ENCODE data around the gene CACTIN.

The CACTIN gene

DNA sequence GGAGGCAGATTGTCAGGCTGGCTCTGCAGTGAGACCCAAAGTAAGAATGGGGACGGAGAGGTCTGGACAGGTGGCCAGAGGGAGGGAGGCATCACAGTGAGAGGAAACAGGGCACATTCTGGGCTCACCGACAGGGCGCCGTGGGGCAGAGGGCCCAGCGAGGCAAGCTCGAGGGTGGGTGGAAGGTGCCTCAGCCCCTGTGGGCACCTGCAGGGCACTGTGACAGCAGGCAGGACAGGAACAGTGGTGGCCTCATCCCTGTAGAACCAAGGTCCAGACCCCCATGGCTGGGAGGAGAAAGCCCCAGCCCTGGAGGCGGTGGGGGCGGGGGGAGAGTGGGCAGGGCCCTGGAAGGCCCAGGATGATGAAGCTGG is 46.0 kb upstream of the CACTIN start:
- Histone ChIP-seq H2AFZ (no peak overlapping the region), H3K27ac (no peak overlapping the region), H3K36me3 (ENCODE audit: control insufficient read depth, insufficient read depth, low read length) (no peaks in the 10 kb centered on the region), H3K9me3 (ENCODE audit: control insufficient read depth, low read length) (no peaks in the 10 kb centered on the region), H3K27me3 (ENCODE audit: control insufficient read depth, insufficient read depth, low read length) (no peaks in the 10 kb centered on the region), H3K4me3 (ENCODE audit: low read depth, low read length) (no peak overlapping the region), H3K79me2 (peaks cover 25% of the 10 kb centered on the region), H3K4me2 (ENCODE audit: low read length) (no peak overlapping the region), H3K4me1 (no peaks in the 10 kb centered on the region), H3K9ac (no peak overlapping the region)
- TF ChIP-seq, protein P1, sequence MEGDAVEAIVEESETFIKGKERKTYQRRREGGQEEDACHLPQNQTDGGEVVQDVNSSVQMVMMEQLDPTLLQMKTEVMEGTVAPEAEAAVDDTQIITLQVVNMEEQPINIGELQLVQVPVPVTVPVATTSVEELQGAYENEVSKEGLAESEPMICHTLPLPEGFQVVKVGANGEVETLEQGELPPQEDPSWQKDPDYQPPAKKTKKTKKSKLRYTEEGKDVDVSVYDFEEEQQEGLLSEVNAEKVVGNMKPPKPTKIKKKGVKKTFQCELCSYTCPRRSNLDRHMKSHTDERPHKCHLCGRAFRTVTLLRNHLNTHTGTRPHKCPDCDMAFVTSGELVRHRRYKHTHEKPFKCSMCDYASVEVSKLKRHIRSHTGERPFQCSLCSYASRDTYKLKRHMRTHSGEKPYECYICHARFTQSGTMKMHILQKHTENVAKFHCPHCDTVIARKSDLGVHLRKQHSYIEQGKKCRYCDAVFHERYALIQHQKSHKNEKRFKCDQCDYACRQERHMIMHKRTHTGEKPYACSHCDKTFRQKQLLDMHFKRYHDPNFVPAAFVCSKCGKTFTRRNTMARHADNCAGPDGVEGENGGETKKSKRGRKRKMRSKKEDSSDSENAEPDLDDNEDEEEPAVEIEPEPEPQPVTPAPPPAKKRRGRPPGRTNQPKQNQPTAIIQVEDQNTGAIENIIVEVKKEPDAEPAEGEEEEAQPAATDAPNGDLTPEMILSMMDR (IDR thresholded peaks at IDR 0.05): no peak

DNA sequence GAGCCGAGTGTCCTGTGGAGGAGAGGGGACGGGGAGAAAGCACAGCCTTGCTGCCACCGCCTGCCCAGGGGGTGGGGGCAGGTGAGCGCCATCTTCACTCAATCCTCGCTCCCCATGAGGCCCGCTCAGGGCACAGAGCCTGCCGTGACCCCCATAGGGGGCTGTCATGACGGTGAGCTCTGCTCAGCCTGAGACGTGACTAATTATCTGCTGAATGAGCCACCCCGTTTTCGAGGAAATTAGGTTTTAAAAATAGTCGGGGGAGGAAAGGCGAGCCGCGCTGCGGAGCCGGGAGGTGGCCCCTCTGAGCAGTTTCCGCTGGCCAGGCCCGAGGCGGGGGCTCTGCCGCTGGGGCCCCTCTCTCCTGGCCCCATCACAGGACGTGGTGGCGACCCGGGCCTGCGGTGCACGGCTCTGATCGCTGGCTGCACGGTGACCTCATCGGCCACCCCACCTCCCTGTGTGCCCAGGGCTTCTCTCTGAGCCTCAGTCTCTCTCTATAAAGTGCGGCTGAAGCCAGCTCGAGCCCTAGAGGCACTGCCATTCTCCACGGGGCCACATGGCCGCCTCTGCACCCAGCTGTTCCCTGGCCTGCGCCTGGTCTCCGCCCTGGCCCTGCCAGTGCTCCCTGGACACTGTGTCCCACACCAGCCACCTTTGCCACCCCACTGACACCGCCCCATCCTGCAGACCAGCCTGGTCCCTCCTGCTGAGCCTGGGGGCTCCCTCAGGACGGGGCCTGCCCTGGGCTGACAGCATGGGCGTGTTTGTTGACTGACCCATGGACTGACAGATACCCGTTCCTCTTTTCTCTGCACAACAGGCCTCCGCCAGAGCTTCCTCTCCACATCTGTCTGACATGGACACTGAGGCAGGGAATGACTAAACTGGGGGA is 45.3 kb upstream of the CACTIN start:
- Histone ChIP-seq H3K36me3 (ENCODE audit: control insufficient read depth, insufficient read depth, low read length) (no peaks in the 10 kb centered on the region), H3K79me2 (peaks cover 23% of the 10 kb centered on the region), H3K9ac (no peak overlapping the region), H2AFZ (no peak overlapping the region), H3K4me2 (ENCODE audit: low read length) (no peak overlapping the region), H3K9me3 (ENCODE audit: control insufficient read depth, low read length) (no peaks in the 10 kb centered on the region), H3K27ac (peak overlapping the region; percentile 58), H3K4me1 (no peaks in the 10 kb centered on the region), H3K4me3 (ENCODE audit: low read depth, low read length) (no peak overlapping the region), H3K27me3 (ENCODE audit: control insufficient read depth, insufficient read depth, low read length) (no peaks in the 10 kb centered on the region)
- TF ChIP-seq, protein P1 (IDR thresholded peaks at IDR 0.05): no peak

DNA sequence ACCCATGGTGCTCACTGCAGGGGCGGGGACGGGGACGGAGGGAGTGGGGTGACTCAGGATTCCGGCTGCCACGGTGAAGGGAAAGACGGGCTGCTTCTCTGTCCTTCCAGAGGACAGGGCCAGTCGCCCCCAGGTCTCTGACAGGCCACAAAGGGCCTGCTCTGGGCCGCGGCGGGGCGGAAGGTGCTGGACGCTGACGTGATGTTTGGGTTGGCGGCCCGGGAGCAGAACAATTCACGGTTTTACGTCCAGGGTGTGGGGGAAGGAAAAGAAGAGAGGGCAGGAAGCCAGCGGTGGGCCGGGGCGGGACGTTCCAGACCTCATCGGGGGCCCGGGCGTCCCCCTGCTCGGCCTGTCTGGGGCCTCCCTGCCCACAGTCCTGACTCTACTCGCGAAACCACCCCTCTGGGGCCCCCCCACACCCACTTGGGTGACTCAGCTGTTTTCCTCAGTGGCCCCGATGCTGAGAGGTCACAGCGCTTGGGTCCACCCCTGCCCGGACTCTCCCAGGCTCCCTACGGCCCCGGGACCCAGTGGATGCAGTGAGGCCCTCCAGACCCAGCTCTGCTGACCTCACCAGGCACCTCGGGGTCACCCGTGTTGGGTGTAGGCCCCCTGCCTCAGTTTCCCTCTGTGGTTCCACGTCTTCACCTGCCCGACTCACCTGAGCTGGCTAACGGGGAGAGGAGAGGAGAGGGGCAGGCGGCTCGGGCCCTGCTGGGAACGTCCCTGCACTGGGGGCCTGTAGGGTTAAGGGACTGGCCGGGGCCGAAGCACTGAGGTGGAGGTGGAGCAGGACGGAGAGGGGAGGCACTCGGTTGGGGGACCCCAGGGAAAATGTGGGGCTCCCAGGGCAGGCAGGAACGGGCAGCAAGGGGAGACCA is 44.4 kb upstream of the CACTIN start:
- Histone ChIP-seq H3K4me2 (ENCODE audit: low read length) (no peak overlapping the region), H3K27me3 (ENCODE audit: control insufficient read depth, insufficient read depth, low read length) (no peaks in the 10 kb centered on the region), H3K36me3 (ENCODE audit: control insufficient read depth, insufficient read depth, low read length) (no peaks in the 10 kb centered on the region), H2AFZ (no peak overlapping the region), H3K4me1 (peaks cover 1% of the 10 kb centered on the region), H3K27ac (peak overlapping the region; percentile 79), H3K9ac (no peak overlapping the region), H3K79me2 (peaks cover 15% of the 10 kb centered on the region), H3K9me3 (ENCODE audit: control insufficient read depth, low read length) (no peaks in the 10 kb centered on the region), H3K4me3 (ENCODE audit: low read depth, low read length) (no peak overlapping the region)
- TF ChIP-seq, protein P1 (IDR thresholded peaks at IDR 0.05): no peak

DNA sequence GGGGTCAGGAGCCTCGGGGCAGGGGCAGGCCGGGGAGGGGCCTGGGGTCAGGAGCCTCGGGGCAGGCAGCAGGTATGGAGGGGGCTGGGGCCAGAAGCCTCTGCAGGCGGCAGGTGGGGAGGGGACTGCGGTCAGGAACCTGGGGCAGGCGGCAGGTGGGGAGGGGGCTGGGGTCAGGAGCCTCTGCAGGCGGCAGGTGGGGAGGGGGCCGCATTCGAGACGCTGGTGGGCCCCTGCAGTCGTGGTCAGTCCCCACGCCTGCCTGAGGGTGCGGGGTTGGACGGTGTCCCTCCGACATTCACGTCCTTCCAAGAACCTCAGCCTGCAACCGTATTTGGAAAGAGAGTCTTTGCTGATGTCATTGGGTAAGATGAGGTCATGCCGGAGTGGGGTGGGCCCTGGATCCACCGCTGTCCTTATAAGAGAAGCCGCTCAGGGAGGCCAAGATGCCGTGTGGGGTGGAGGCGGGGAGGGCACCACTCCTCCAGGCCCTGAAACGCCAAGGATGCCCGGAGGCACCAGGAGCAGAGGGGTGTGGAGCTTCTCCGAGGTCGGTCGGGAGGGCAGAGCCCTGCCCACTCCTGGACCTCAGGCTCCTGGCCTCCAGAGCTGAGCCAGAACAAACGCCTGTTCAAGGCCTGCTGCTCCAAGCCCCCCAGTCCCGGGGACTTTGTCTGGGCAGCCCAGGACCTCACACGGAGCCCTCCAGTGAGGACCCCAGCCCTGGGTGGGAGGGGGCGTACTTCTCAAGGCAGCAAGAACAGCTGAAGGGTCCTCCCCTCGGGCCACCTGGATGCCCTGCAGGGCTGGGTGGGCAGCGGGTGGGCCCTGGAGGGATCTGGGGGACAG is 43.6 kb upstream of the CACTIN start:
- Histone ChIP-seq H3K4me1 (peaks cover 3% of the 10 kb centered on the region), H3K27me3 (ENCODE audit: control insufficient read depth, insufficient read depth, low read length) (no peaks in the 10 kb centered on the region), H3K9ac (no peak overlapping the region), H3K4me3 (ENCODE audit: low read depth, low read length) (no peak overlapping the region), H3K36me3 (ENCODE audit: control insufficient read depth, insufficient read depth, low read length) (no peaks in the 10 kb centered on the region), H2AFZ (no peak overlapping the region), H3K79me2 (peaks cover 13% of the 10 kb centered on the region), H3K27ac (peak overlapping the region; percentile 79), H3K9me3 (ENCODE audit: control insufficient read depth, low read length) (no peaks in the 10 kb centered on the region), H3K4me2 (ENCODE audit: low read length) (no peak overlapping the region)
- TF ChIP-seq, protein P1 (IDR thresholded peaks at IDR 0.05): no peak

All from parathyroid adenoma (tissue), 2 donors.